Measurements from ENCODE around the gene NKX1-1.
"Not testable (repeated sequence)": the region's sequence is repeated elsewhere in the genome, so short reads cannot be mapped to it uniquely, and the experiment has no call there.

The NKX1-1 gene
- 0 reads per million in 4 experiments for total RNA-seq

GRCh38 chr4:1406394-1406980 is at the start of gene NKX1-1:
Gene NKX1-1 (minus strand): TSS chr4:1406442. CDS start chr4:1406442, 0 bp downstream.
- no peak for DNase-seq

- DNase-seq = no peak
Observed at GRCh38 chr4:1453731-1454130, 47.5 kb upstream of the NKX1-1 start.

GRCh38 chr4:1452431-1453051 is 46.3 kb upstream of the NKX1-1 start:
- no peak for DNase-seq

GRCh38 chr4:1451752-1452122 is 45.5 kb upstream of the NKX1-1 start:
- DNase-seq = no peak

- DNase-seq = no peak
Observed at GRCh38 chr4:1451106-1451751, 45.0 kb upstream of the NKX1-1 start.

- no peak for DNase-seq
Observed at GRCh38 chr4:1449833-1450741, 43.8 kb upstream of the NKX1-1 start.

GRCh38 chr4:1449475-1449832 is 43.2 kb upstream of the NKX1-1 start:
- DNase-seq = no peak

- DNase-seq = no peak
Observed at GRCh38 chr4:1448589-1449420, 42.6 kb upstream of the NKX1-1 start.

GRCh38 chr4:1447676-1448588 is 41.7 kb upstream of the NKX1-1 start:
- no peak for DNase-seq

- no peak for DNase-seq
Observed at GRCh38 chr4:1446502-1447386, 40.5 kb upstream of the NKX1-1 start.

GRCh38 chr4:1445716-1446445 is 39.6 kb upstream of the NKX1-1 start:
- no peak for DNase-seq

GRCh38 chr4:1443688-1444172 is 37.5 kb upstream of the NKX1-1 start:
- DNase-seq = not testable (repeated sequence)

GRCh38 chr4:1427010-1427409 is 20.8 kb upstream of the NKX1-1 start:
- DNase-seq = no peak

- no peak for DNase-seq
Observed at GRCh38 chr4:1421657-1422056, 15.4 kb upstream of the NKX1-1 start.

GRCh38 chr4:1419708-1420107 is 13.5 kb upstream of the NKX1-1 start:
- no peak for DNase-seq

GRCh38 chr4:1418494-1419285 is 12.4 kb upstream of the NKX1-1 start:
- DNase-seq = no peak

- DNase-seq = no peak
Observed at GRCh38 chr4:1417522-1418390, 11.5 kb upstream of the NKX1-1 start.

GRCh38 chr4:1416948-1417260 is 10.7 kb upstream of the NKX1-1 start:
- no peak for DNase-seq

All from effector CD8-positive, alpha-beta T cell (primary cell).